ENCODE results near the gene FCRLB.
"Not testable (repeated sequence)": the region's sequence is repeated elsewhere in the genome, so short reads cannot be mapped to it uniquely, and the experiment has no call there.

FCRLB gene

DNA sequence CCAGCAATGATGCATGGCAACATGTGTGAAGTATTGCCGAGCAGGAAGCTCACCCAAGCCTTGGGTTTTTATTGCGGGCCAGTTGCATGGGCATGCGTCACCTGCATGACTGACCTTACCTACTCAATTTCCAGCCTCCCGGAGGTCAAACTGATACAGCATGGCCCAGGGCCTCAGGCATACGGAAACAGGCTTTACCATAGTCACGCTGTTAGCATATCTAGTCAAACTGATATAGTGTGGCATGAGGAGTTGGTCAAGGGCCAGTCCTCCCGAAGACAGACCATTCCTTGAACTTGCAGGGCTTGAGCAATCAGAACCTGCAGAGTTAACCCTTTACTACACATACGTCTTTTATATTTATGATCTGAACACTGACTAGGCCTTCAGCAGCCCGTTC lies 21.9 kb downstream of the FCRLB start:
- DNase-seq: no peak

GRCh38 chr1:161747801-161748200 lies 26.5 kb downstream of the FCRLB start:
- DNase-seq: no peak

DNA sequence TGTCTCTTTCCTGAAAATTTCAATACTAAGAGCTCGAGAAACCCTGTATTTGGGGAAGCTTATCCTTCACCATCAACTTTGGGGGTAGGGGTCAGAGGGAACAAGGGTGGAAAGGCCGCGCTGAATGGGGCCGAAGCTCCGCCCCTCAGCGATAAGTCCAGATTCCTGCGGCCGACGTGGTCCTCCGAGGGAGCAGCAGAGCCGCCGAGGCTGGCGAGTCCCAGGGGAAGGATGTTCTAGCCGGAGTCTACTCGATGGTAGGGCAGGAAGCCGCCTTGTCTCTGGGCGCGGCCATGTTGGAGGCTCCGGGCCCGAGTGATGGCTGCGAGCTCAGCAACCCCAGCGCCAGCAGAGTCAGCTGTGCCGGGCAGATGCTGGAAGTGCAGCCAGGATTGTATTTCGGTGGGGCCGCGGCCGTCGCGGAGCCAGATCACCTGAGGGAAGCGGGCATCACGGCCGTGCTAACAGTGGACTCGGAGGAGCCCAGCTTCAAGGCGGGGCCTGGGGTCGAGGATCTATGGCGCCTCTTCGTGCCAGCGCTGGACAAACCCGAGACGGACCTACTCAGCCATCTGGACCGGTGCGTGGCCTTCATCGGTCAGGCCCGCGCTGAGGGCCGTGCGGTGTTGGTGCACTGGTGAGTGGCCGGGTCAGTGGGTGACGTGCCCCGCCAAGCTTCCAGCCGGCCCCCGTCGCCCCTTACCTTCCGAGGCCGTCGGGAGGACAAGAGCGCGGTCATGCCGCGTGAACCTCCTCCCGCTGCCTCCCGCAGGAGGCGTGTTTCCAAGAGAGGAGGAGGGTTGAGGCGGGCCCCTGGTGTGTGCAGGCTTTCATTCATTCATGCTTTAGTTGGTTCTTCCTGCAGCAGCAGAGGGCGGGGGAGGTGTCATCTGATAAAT lies 28.4 kb downstream of the FCRLB start, which contains the start of gene DUSP12:
TSS of gene DUSP12 (plus strand) at position 278 of the 899 bp plus-strand sequence. CDS start at position 294, 16 bp downstream.
- peak; percentile 38 to 92 (median 84) for DNase-seq

DNA sequence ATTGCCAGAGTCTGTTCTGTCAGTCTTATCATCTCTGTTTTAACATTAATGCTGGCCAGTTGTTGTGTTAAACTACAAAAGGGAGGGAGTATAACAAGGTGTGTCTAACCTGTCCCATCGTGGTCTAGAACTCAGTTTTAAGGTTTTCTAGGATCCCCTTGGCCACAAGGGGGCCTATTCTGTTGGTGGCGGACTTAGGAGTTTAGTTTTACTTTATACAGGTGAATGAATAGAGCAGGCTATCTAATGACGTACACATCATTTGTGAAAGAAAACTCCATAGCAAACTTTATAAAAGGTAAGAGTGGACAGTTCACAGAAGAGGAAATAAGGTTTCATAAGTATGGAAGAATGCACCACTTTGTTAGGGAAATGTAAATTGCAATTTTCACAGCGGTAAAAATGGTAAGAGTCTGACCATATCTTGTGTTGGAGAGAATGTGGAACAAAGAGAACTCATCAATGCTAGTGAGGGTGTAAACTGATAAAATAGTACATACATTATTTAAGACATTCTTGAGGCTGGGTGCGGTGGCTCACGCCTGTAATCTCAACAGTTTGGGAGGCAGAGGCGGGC lies 42.3 kb downstream of the FCRLB start:
- no peak for DNase-seq

GRCh38 chr1:161766102-161766981 lies 45.0 kb downstream of the FCRLB start, which contains the start of gene ATF6:
Gene ATF6, plus strand, starts transcription at chr1:161766320. Its CDS starts 41 bp downstream, at chr1:161766361.
- peak; percentile 31 to 91 (median 82) for DNase-seq

DNA sequence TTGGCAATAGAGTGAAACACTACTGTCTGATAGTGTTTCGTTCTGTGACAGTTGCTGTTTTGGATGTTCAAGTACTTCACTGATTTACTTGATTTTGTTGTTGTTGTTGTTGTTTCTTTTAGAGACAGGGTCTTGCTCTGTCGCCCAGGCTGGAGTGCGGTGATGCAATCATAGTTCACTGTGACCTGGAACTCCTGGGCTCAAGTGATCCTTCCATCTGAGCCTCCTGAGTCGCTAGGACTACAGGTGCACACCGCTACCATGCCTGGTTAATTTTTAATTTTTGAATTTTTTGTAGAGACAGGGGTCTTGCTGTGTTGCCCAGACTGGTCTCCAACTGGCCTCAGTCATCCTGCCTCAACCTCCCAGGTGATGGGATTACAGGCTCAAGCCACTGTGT lies 47.1 kb downstream of the FCRLB start:
- DNase-seq: no peak

DNA sequence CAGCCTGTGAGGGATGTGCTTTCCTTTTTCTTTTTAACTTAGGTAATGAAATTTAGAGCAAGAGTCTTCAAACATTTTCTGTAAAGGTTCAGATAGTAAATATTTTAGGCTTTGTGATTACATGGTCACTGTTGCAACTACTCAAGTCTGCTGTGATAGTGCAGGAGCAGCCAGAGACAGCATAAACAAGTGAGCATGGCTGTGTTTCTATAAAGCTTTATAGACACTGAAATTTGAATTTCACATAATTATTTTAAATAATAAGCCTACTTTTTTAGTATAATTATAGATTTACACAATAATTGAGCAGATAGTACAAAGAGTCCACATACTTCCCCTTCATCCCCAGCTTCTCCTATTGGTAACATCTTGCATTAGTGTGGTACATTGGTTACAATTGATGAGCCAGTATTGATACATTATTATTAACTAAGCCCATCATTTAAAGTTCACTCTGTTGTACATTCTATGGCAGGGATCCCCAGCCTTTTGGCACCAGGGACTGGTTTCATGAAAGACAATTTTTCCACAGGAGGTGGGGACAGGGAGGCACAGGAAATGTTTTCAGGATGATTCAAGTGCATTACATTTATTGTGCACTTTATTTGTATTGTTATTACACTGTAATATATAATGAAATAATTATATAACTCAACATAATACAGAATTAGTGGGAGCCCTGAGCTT lies 47.8 kb downstream of the FCRLB start:
- DNase-seq: no peak

DNA sequence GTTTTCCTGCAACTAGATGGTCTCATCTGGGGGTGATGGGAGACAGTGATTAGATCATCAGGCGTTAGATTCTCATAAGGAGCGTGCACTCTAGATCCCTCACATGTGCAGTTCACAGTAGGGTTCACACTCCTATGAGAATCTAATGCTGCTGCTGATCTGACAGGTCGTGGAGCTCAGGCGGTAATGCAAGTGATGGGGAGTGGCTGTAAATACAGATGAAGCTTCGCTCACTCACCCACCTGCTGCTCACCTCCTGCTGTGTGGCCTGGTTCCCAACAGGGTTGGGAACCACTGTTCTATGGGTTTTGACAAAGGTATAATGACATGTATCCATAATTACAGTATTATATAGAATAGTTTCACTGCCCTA lies 48.3 kb downstream of the FCRLB start:
- DNase-seq: not testable (repeated sequence)

- no peak for DNase-seq
These were observed 48.9 kb downstream of the FCRLB start for GRCh38 chr1:161770250-161770649.

DNA sequence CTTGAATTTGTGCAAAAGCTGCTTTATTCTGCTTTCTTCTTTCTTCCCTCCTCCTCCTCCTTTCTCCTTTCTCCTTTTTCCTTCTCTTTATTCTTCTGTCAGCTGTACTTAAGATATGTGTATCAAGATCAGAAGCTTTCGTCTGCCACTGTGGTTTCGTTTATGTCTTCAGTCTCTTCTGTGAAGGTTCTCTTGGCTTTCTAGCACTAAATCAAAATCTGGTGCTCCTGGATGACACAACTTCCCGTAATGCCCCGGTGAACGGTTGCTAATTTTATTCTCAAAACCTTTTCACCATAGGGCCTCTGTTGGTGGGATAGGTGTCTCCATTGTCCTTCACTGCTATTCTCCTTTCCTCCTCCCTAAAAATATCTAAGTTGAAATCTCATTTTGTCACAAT lies 49.8 kb downstream of the FCRLB start:
- no peak for DNase-seq

- no peak for DNase-seq
These were observed 50.6 kb downstream of the FCRLB start for GRCh38 chr1:161771973-161772372.

GRCh38 chr1:161772397-161772796 lies 51.1 kb downstream of the FCRLB start:
- no peak for DNase-seq

GRCh38 chr1:161773791-161774190 lies 52.4 kb downstream of the FCRLB start:
- no peak for DNase-seq

DNA sequence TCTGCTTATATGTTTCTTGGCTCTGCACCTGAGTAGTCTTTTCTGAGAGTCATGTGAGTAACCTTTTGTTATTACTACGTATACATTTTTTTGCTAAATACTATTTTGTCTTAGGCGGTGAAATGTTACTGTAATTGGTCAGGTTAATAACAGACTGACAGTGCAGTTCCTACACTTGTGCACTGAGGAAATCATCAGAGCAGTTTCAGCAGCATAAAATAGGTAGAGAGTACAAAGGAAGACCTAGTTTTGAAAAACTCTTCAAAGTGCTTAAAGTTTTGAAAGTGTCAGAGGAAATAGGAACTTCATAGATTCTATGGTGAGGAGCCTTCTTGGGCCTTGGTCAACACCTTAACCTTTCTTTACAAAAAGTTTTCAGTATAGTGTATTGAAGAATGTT lies 55.9 kb downstream of the FCRLB start:
- no peak for DNase-seq

Data from C1 segment of cervical spinal cord (tissue), 14 donors.